H1 (cell line): ENCODE data around the gene MAP6. TPM values are rescaled to one million over a fixed set of nuclear protein-coding genes. Genes with fewer than 3 reads are reported as not detected.

ENCODE experiments used
- CTCF ChIA-PET: fragments of 300-600 bp; sonication (Branson Sonifier 250); formaldehyde crosslinking; loops from one replicate; lab custom pipeline; 2021; ENCODE audit not compliant: partially characterized antibody; lab: Charles Lee
- POLR2A ChIA-PET: fragments of 300-600 bp; sonication (Branson Sonifier 250); formaldehyde crosslinking; loops from one replicate; lab custom pipeline; 2021; ENCODE audit warnings: inconsistent platforms; ENCODE audit not compliant: partially characterized antibody; lab: Charles Lee
- DNase-seq, 2 experiments: peaks; one replicate each; pipeline versions ENCODE4 v3.0.0 to v3.0.0-alpha.2; 2010 to 2022; ENCODE audit warnings: low spot score in 2 of 2, low read depth in 1 of 2, mixed read lengths in 1 of 2
- FAIRE-seq: peaks from 2 replicates; lab custom pipeline; 2011; peaks lifted over from hg19 to GRCh38; lab: Jason Lieb, UNC
- H2AFZ ChIP-seq: 2 replicates; pipeline ENCODE4 v1.8.1; 2012; ENCODE audit warnings: low read length, inconsistent platforms
- H2AK5ac ChIP-seq: 2 replicates; pipeline ENCODE4 v1.6.1; 2013; ENCODE audit warnings: low read depth, low read length
- H2BK120ac ChIP-seq: replicated peaks from 2 replicates; pipeline ENCODE3; 2013; ENCODE audit warnings: low read depth, low read length, inconsistent platforms
- H2BK12ac ChIP-seq: 2 replicates; pipeline ENCODE4 v1.6.1; 2013; ENCODE audit warnings: low read depth, low read length
- H2BK15ac ChIP-seq: 2 replicates; pipeline ENCODE4 v1.6.1; 2013; ENCODE audit warnings: low read length
- H2BK20ac ChIP-seq: 2 replicates; pipeline ENCODE4 v1.6.1; 2013; ENCODE audit warnings: low read length
- H2BK5ac ChIP-seq: 2 replicates; pipeline ENCODE4 v1.6.1; 2013; ENCODE audit warnings: low read depth, low read length
- H3K14ac ChIP-seq: 2 replicates; pipeline ENCODE4 v1.6.1; 2013; ENCODE audit warnings: inconsistent platforms; ENCODE audit not compliant: insufficient read length
- H3K18ac ChIP-seq: 2 replicates; pipeline ENCODE4 v1.6.1; 2013; ENCODE audit warnings: low read length; ENCODE audit errors: extremely low read depth
- H3K23ac ChIP-seq: 2 replicates; pipeline ENCODE4 v1.6.1; 2013; ENCODE audit warnings: inconsistent platforms; ENCODE audit not compliant: insufficient read length
- H3K23me2 ChIP-seq: 2 replicates; pipeline ENCODE4 v1.6.1; 2013; ENCODE audit warnings: low read depth, low read length
- H3K27ac ChIP-seq: 2 replicates; pipeline ENCODE4 v1.6.1; 2011; ENCODE audit warnings: low read depth, low read length, inconsistent platforms
- H3K27me3 ChIP-seq, 4 experiments: replicated peaks in 1 of 4; 1 replicate in 1 of 4; 2 replicates in 3 of 4; pipeline versions ENCODE4 v1.6.1 to v1.8.1; 2011 to 2013; ENCODE audit warnings: low read length in 3 of 4, mild to moderate bottlenecking in 3 of 4, inconsistent platforms in 2 of 4, mixed read lengths in 2 of 4, moderate library complexity in 1 of 4; ENCODE audit not compliant: control insufficient read depth in 3 of 4, insufficient read depth in 3 of 4; ENCODE audit errors: extremely low read depth in 1 of 4
- H3K36me3 ChIP-seq, 4 experiments: 2 replicates each; pipeline versions ENCODE4 v1.6.1 to v1.8.1; 2011 to 2013; ENCODE audit warnings: mild to moderate bottlenecking in 4 of 4, low read length in 3 of 4, moderate library complexity in 2 of 4, control low read depth in 1 of 4, inconsistent platforms in 1 of 4; ENCODE audit not compliant: insufficient read depth in 4 of 4, control insufficient read depth in 2 of 4
- H3K4ac ChIP-seq: replicated peaks from 2 replicates; pipeline ENCODE3; 2013; ENCODE audit warnings: low read length, low read depth, mixed read lengths, inconsistent platforms; ENCODE audit not compliant: insufficient read length
- H3K4me1 ChIP-seq, 4 experiments: replicated peaks in 1 of 4; 1 replicate in 1 of 4; 2 replicates in 3 of 4; pipeline versions ENCODE4 v1.6.1 to v1.8.1; 2011 to 2013; ENCODE audit warnings: low read length in 3 of 4, inconsistent platforms in 2 of 4, mixed read lengths in 1 of 4; ENCODE audit not compliant: insufficient read depth in 4 of 4, control insufficient read depth in 3 of 4
- H3K4me2 ChIP-seq, 2 experiments: 2 replicates each; pipeline versions ENCODE4 v1.6.1 to v1.8.1; 2011 to 2013; ENCODE audit warnings: low read depth in 2 of 2, low read length in 2 of 2, control low read depth in 1 of 2, inconsistent platforms in 1 of 2, mild to moderate bottlenecking in 1 of 2; ENCODE audit not compliant: insufficient read depth in 1 of 2
- H3K4me3 ChIP-seq, 4 experiments: fragments of 200-600, 300-600 bp in 1 of 4; sonication (generic), shearing (Covaris generic), sonication (Bioruptor Twin) in 1 of 4; 2 replicates each; pipeline versions ENCODE4 v1.5.1 to v1.8.1; 2011 to 2016; ENCODE audit warnings: low read length in 4 of 4, low read depth in 3 of 4, control low read depth in 2 of 4, inconsistent platforms in 2 of 4, mild to moderate bottlenecking in 2 of 4, mixed read lengths in 1 of 4, moderate library complexity in 1 of 4; ENCODE audit not compliant: insufficient read depth in 2 of 4; ENCODE audit errors: extremely low read depth in 1 of 4
- H3K56ac ChIP-seq: replicated peaks from 2 replicates; pipeline ENCODE3; 2013; ENCODE audit warnings: low read depth, mild to moderate bottlenecking, mixed read lengths, low read length, inconsistent platforms; ENCODE audit not compliant: insufficient read length
- H3K79me1 ChIP-seq: 2 replicates; pipeline ENCODE4 v1.6.1; 2013; ENCODE audit warnings: low read depth, low read length, control low read depth
- H3K79me2 ChIP-seq, 2 experiments: 2 replicates each; pipeline versions ENCODE4 v1.6.1 to v1.8.1; 2012 to 2013; ENCODE audit warnings: low read length in 2 of 2, mild to moderate bottlenecking in 2 of 2, inconsistent platforms in 1 of 2; ENCODE audit not compliant: insufficient read depth in 2 of 2, control insufficient read depth in 1 of 2
- H3K9ac ChIP-seq, 4 experiments: replicated peaks in 1 of 4; 1 replicate in 1 of 4; 2 replicates in 3 of 4; pipeline versions ENCODE4 v1.6.1 to v1.8.1; 2011 to 2013; ENCODE audit warnings: low read depth in 3 of 4, low read length in 3 of 4, control low read depth in 2 of 4, mild to moderate bottlenecking in 2 of 4, moderate library complexity in 2 of 4, inconsistent platforms in 1 of 4; ENCODE audit errors: extremely low read depth in 1 of 4
- H3K9me3 ChIP-seq, 2 experiments: 2 replicates each; pipeline versions ENCODE4 v1.6.1 to v1.8.1; 2012 to 2013; ENCODE audit warnings: mild to moderate bottlenecking in 2 of 2, moderate library complexity in 2 of 2, control low read depth in 1 of 2, inconsistent platforms in 1 of 2, low read depth in 1 of 2, low read length in 1 of 2, mixed read lengths in 1 of 2; ENCODE audit not compliant: insufficient read depth in 2 of 2
- H4K20me1 ChIP-seq, 2 experiments: replicated peaks in 1 of 2; 2 replicates each; pipeline versions ENCODE3 to v1.8.1; 2011 to 2013; ENCODE audit warnings: inconsistent platforms in 2 of 2, low read length in 2 of 2, mild to moderate bottlenecking in 1 of 2; ENCODE audit not compliant: insufficient read depth in 2 of 2, control insufficient read depth in 1 of 2
- H4K5ac ChIP-seq: 2 replicates; pipeline ENCODE4 v1.6.1; 2013; ENCODE audit warnings: low read length, low read depth, mixed read lengths, inconsistent platforms; ENCODE audit not compliant: insufficient read length
- H4K8ac ChIP-seq: 2 replicates; pipeline ENCODE4 v1.8.0; 2013; ENCODE audit warnings: mild to moderate bottlenecking, moderate library complexity, low read length, inconsistent platforms; ENCODE audit not compliant: insufficient read depth; ENCODE audit errors: extremely low read depth
- H4K91ac ChIP-seq: replicated peaks from 2 replicates; pipeline ENCODE3; 2013; ENCODE audit warnings: low read length, mixed read lengths, inconsistent platforms; ENCODE audit not compliant: insufficient read length
- TAF1 ChIP-seq: IDR thresholded peaks from 2 replicates; pipeline ENCODE4 v1.6.1; 2011; ENCODE audit warnings: mild to moderate bottlenecking, low read depth, low read length
- WGBS, 2 experiments: shearing (Covaris generic) in 1 of 2; methylation state at CpG; one replicate each; pipeline versions ENCODE4 v1.1.6 to v1.1.7; 2013 to 2015; ENCODE audit warnings: low lambda C conversion rate in 2 of 2, mixed read lengths in 2 of 2, inconsistent platforms in 1 of 2, low coverage in 1 of 2, missing lambda C conversion rate in 1 of 2; ENCODE audit not compliant: insufficient replicate concordance in 2 of 2, insufficient coverage in 1 of 2, insufficient read length in 1 of 2; ENCODE audit errors: extremely low coverage in 1 of 2, missing lambda C conversion rate in 1 of 2; 5-methylcytosine and 5-hydroxymethylcytosine counted together
- polyA plus RNA-seq, 7 experiments: library from polyadenylated mRNA; depleted of rRNA in 3 of 7; stranded (reverse) in 5 of 7; unstranded in 2 of 7; fragments of >200 nt in 5 of 7; fragments of 200-250 nt in 2 of 7; gene quantifications; 1 replicate in 5 of 7; 2 replicates in 1 of 7; 4 replicates in 1 of 7; pipeline versions ENCODE4 v1.2.1 to v1.2.3, GENCODE V29; 2011 to 2013; ENCODE audit warnings: missing spikeins in 2 of 7, mixed read lengths in 2 of 7
- total RNA-seq: library from RNA; stranded (reverse); fragmentation: NEBNext Ultra II Directional; extraction: Animal tissue kit (Norgen Biotek cat#: 25700); gene quantifications from 2 replicates; pipeline ENCODE4 v1.2.1, GENCODE V29; 2021

MAP6 gene
- total and polyA plus RNA-seq, 2 of the 8 experiments (the other 6 are each of a cell fraction or from before 2014, with no cell fraction given), result 0.54 to 0.89 TPM

DNA sequence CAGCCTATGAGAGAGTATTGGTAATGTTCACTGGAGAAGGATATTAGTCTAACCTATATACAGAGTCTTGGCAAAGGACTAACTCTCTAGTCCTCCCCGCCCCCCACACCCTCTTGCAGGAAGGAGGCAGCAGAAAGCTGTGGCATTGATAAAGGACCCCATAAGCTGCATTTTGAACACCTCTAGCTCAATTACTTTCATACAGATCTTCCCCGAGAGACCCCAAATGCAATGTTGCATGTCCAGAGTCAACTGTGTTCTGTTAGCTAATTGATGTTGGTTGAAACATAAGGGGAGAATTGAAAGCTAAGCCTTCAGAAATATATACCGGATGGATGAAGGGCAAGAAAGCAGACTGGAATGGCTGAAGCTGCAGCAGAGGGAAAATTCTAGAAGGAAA lies 2.8 kb downstream of the MAP6 start:
- FAIRE-seq, result no peak
- peaks cover 41 to 62% (median 57%) of the 10 kb centered on the region in 4 experiments for H3K27me3 ChIP-seq
- no peak overlapping the region for H2BK15ac ChIP-seq
- H3K4me2 ChIP-seq, result no peak overlapping the region
- H3K14ac ChIP-seq, result no peak overlapping the region
- H3K56ac ChIP-seq, result no peak overlapping the region
- no peak overlapping the region for H4K5ac ChIP-seq
- TF ChIP-seq TAF1, result no peak
- H3K23me2 ChIP-seq, result peaks cover 15% of the 10 kb centered on the region; the same call in 1 of the 2 replicates
- WGBS, 2 experiments, result 94% methylated on average over 3 of the region's 3 CpGs; no CpG with 5 or more reads in 1 of the 2 experiments
- no peak overlapping the region for H2BK5ac ChIP-seq
- no peak overlapping the region for H2AK5ac ChIP-seq
- no peak overlapping the region for H3K4me3 ChIP-seq
- H3K4ac ChIP-seq, result no peak overlapping the region
- no peak overlapping the region for H2AFZ ChIP-seq
- ChIA-PET POLR2A (no interaction called here), CTCF (interaction anchor here (0.8 to 1.9 kb wide), 5 partner anchors 10 to 88 kb away, joined by 3 to 7 read pairs (median 4); no protein-coding TSS in a partner anchor)
- no peak overlapping the region for H2BK20ac ChIP-seq
- no peak overlapping the region for H4K8ac ChIP-seq
- no peaks in the 10 kb centered on the region for H4K20me1 ChIP-seq
- no peaks in the 10 kb centered on the region for H3K9me3 ChIP-seq
- H4K91ac ChIP-seq, result no peak overlapping the region
- no peaks in the 10 kb centered on the region for H3K36me3 ChIP-seq
- no peaks in the 10 kb centered on the region for H3K79me2 ChIP-seq
- no peak overlapping the region for H2BK12ac ChIP-seq
- DNase-seq, result no peak
- H3K27ac ChIP-seq, result no peak overlapping the region
- H3K4me1 ChIP-seq, result peaks cover 13 to 28% (median 13%) of the 10 kb centered on the region in 4 experiments
- no peak overlapping the region for H3K18ac ChIP-seq
- H3K9ac ChIP-seq, result no peak overlapping the region
- H3K23ac ChIP-seq, result no peak overlapping the region
- H2BK120ac ChIP-seq, result no peak overlapping the region
- H3K79me1 ChIP-seq, result no peaks in the 10 kb centered on the region
